WTC11 (cell line): Measurements from ENCODE around the gene TNNI3K. TPM values are rescaled to one million over a fixed set of nuclear protein-coding genes. Genes with fewer than 3 reads are reported as not detected.

ENCODE experiments used
- ATAC-seq: fragments of 200-7000 bp; cut with Tn5 transposase; 2 replicates; pipeline ENCODE4 v1.10.0; 2021; ENCODE audit warnings: mild to moderate bottlenecking, moderate library complexity
- CTCF ChIA-PET: fragments of 300-600 bp; sonication (Branson Sonifier 250); formaldehyde crosslinking; loops from one replicate; lab custom pipeline; 2021; ENCODE audit warnings: antibody characterized with exemption; lab: Charles Lee
- POLR2A ChIA-PET: fragments of 350-600 bp; sonication (Branson Sonifier 250); formaldehyde crosslinking; loops from one replicate; lab custom pipeline; 2021; ENCODE audit warnings: antibody characterized with exemption; lab: Charles Lee
- DNase-seq: peaks from one replicate; pipeline ENCODE4 v3.0.0; 2021; ENCODE audit warnings: low spot score
- H3K27ac Mint-ChIP-seq: 2 replicates; pipeline ENCODE4 v1.8.0; 2021; ENCODE audit warnings: mixed read lengths
- H3K27me3 Mint-ChIP-seq: 2 replicates; pipeline ENCODE4 v1.8.0; 2021; ENCODE audit warnings: low read depth, mild to moderate bottlenecking, moderate library complexity, mixed read lengths
- H3K36me3 Mint-ChIP-seq: 2 replicates; pipeline ENCODE4 v1.8.0; 2021; ENCODE audit warnings: mixed read lengths
- H3K4me1 Mint-ChIP-seq: 2 replicates; pipeline ENCODE4 v1.8.0; 2022; ENCODE audit warnings: mixed read lengths
- H3K4me3 Mint-ChIP-seq: 2 replicates; pipeline ENCODE4 v1.8.0; 2021; ENCODE audit warnings: mild to moderate bottlenecking, moderate library complexity, mixed read lengths
- H3K9me3 Mint-ChIP-seq: 2 replicates; pipeline ENCODE4 v1.8.0; 2021; ENCODE audit warnings: mixed read lengths
- ARID4B ChIP-seq: sonication (generic); formaldehyde crosslinking; IDR thresholded peaks from 2 replicates; pipeline ENCODE4 v1.8.0; 2023; ENCODE audit warnings: missing genetic modification reagents, mild to moderate bottlenecking, borderline replicate concordance
- E2F4 ChIP-seq: sonication (generic); formaldehyde crosslinking; IDR thresholded peaks from 2 replicates; pipeline ENCODE4 v1.8.1; 2022; ENCODE audit warnings: low read depth, mild to moderate bottlenecking, moderate library complexity, missing genetic modification reagents, borderline replicate concordance
- EMX1 ChIP-seq: fragments of 250-450 bp; sonication (Bioruptor Pico); IDR thresholded peaks from 2 replicates; pipeline ENCODE4 v1.8.0; 2021; ENCODE audit warnings: mild to moderate bottlenecking
- ESRRA ChIP-seq: sonication (generic); formaldehyde crosslinking; IDR thresholded peaks from 2 replicates; pipeline ENCODE4 v1.8.1; 2022; ENCODE audit warnings: mild to moderate bottlenecking, missing genetic modification reagents, borderline replicate concordance
- ETV6 ChIP-seq: sonication (generic); formaldehyde crosslinking; IDR thresholded peaks from 2 replicates; pipeline ENCODE4 v1.8.1; 2022; ENCODE audit warnings: mild to moderate bottlenecking, missing genetic modification reagents
- GTF2I ChIP-seq: fragments of 250-450 bp; sonication (Bioruptor Pico); conservative IDR thresholded peaks from 2 replicates; pipeline ENCODE4 v1.4.0; 2021; ENCODE audit warnings: mild to moderate bottlenecking
- HMGXB4 ChIP-seq: sonication (generic); formaldehyde crosslinking; IDR thresholded peaks from 2 replicates; pipeline ENCODE4 v1.8.1; 2023; ENCODE audit warnings: mild to moderate bottlenecking, moderate library complexity, missing genetic modification reagents
- KAT7 ChIP-seq: sonication (generic); formaldehyde crosslinking; IDR thresholded peaks from 2 replicates; pipeline ENCODE4 v1.8.1; 2023; ENCODE audit warnings: missing genetic modification reagents, mild to moderate bottlenecking, borderline replicate concordance
- NFATC4 ChIP-seq: fragments of 250-450 bp; sonication (Bioruptor Pico); IDR thresholded peaks from 2 replicates; pipeline ENCODE4 v1.9.0; 2021; ENCODE audit warnings: mild to moderate bottlenecking
- NFE2L1 ChIP-seq: sonication (generic); formaldehyde crosslinking; IDR thresholded peaks from 2 replicates; pipeline ENCODE4 v1.8.1; 2023; ENCODE audit warnings: missing genetic modification reagents
- SMAD4 ChIP-seq: sonication (generic); formaldehyde crosslinking; IDR thresholded peaks from 2 replicates; pipeline ENCODE4 v1.8.0; 2022; ENCODE audit warnings: mild to moderate bottlenecking, missing genetic modification reagents
- SP1 ChIP-seq: sonication (generic); formaldehyde crosslinking; conservative IDR thresholded peaks from 2 replicates; pipeline ENCODE4 v1.8.1; 2022; ENCODE audit warnings: missing genetic modification reagents
- ZBTB43 ChIP-seq: sonication (generic); formaldehyde crosslinking; IDR thresholded peaks from 2 replicates; pipeline ENCODE4 v1.8.1; 2023; ENCODE audit warnings: mild to moderate bottlenecking, missing genetic modification reagents
- ZNF138 ChIP-seq: sonication (generic); formaldehyde crosslinking; conservative IDR thresholded peaks from 2 replicates; pipeline ENCODE4 v1.8.1; 2022; ENCODE audit warnings: mild to moderate bottlenecking, moderate library complexity, missing genetic modification reagents
- ZNF232 ChIP-seq: sonication (generic); formaldehyde crosslinking; IDR thresholded peaks from 2 replicates; pipeline ENCODE4 v1.8.0; 2022; ENCODE audit warnings: mild to moderate bottlenecking, missing genetic modification reagents
- ZNF263 ChIP-seq: sonication (generic); formaldehyde crosslinking; IDR thresholded peaks from 2 replicates; pipeline ENCODE4 v1.8.1; 2022; ENCODE audit warnings: low read depth, mild to moderate bottlenecking, moderate library complexity, missing genetic modification reagents
- ZNF281 ChIP-seq: sonication (generic); formaldehyde crosslinking; IDR thresholded peaks from 2 replicates; pipeline ENCODE4 v1.8.0; 2023; ENCODE audit warnings: mild to moderate bottlenecking, missing genetic modification reagents
- ZNF532 ChIP-seq: fragments of 250-450 bp; sonication (Bioruptor Pico); IDR thresholded peaks from 2 replicates; pipeline ENCODE4 v1.9.0; 2021; ENCODE audit warnings: mild to moderate bottlenecking, borderline replicate concordance
- ZSCAN18 ChIP-seq: fragments of 250-450 bp; sonication (Bioruptor Pico); IDR thresholded peaks from 2 replicates; pipeline ENCODE4 v2.1.2; 2022; ENCODE audit warnings: mild to moderate bottlenecking, moderate library complexity
- total RNA-seq: library from RNA; stranded (reverse); gene quantifications from 3 replicates; pipeline ENCODE4 v1.2.3, GENCODE V29; 2021

Gene TNNI3K
- total RNA-seq, 1 experiment from 2014 or later = 0.07 TPM

- no peak for TF ChIP-seq GTF2I
- TF ChIP-seq EMX1 (CRISPR knock-in tag) = no peak
- no peak for TF ChIP-seq ZNF281 (CRISPR knock-in tag)
- no peak for TF ChIP-seq E2F4 (CRISPR knock-in tag)
- TF ChIP-seq SMAD4 = no peak
- TF ChIP-seq NFE2L1 (CRISPR knock-in tag) = no peak
- no peak for TF ChIP-seq ETV6
- TF ChIP-seq, all 79 proteins: peak for 0
These were observed 250.8 kb downstream of the TNNI3K start (continued) for GRCh38 chr1:74486036-74486435.

- POLR2A ChIA-PET = no interaction called here
- peaks cover 14% of the 10 kb centered on the region for H3K4me1 Mint-ChIP-seq
- no peaks in the 10 kb centered on the region for H3K9me3 Mint-ChIP-seq
- CTCF ChIA-PET = interaction anchor here (3.6 kb wide), 1 partner anchor 8 kb away, joined by 19 read pairs; no protein-coding TSS in a partner anchor
- no peaks in the 10 kb centered on the region for H3K27me3 Mint-ChIP-seq
- no peak for DNase-seq
- no peak for ATAC-seq
- no peak overlapping the region for H3K27ac Mint-ChIP-seq
- no peak overlapping the region for H3K4me3 Mint-ChIP-seq
- H3K36me3 Mint-ChIP-seq = no peaks in the 10 kb centered on the region
- TF ChIP-seq ZNF263 (CRISPR knock-in tag) (no peak), HMGXB4 (CRISPR knock-in tag) (no peak), ZBTB43 (CRISPR knock-in tag) (no peak), ZNF232 (CRISPR knock-in tag) (no peak), KAT7 (CRISPR knock-in tag) (no peak), ZNF532 (CRISPR knock-in tag) (no peak), NFATC4 (CRISPR knock-in tag) (no peak), ZSCAN18 (CRISPR knock-in tag) (no peak), ZNF138 (no peak), ARID4B (no peak), NFE2L1 (CRISPR knock-in tag) (no peak), SP1 (no peak), ESRRA (no peak)
These were observed 261.5 kb downstream of the TNNI3K start for GRCh38 chr1:74496669-74497068.
